Putamen (tissue), 1 donor: ENCODE measurements around the gene PTPRG.

ENCODE experiments used
- DNase-seq: peaks from one replicate; pipeline ENCODE4 v3.0.0-alpha.2; 2016; ENCODE audit warnings: low spot score

PTPRG gene

GRCh38 chr3:62343755-62344154, 782.4 kb downstream of the PTPRG start:
- no peak for DNase-seq
